ENCODE measurements around the gene C1orf198.

C1orf198 gene

DNA sequence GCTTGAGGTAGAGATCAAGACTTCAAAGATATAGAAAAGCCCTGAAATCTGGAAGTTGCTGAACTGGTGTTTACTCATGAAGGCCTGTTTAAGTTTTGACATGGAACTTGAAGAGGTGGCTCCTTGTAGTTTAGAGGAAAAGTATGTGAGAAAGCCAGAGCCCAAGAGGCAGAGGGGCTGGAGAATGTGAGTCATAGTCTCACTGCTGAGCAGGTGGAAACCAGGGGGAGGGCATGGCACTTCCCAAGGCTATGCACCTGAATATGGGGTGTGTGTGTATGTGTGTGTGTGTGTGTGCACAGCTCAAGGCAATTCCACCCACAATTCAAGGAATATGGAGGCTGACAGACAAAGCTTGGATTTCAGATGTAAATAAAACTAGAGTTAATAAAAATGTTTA, 46.8 kb upstream of the C1orf198 start:
- Histone ChIP-seq H3K9me2 (replicated peaks; ENCODE audit: control insufficient read depth, low read length) (no peaks in the 10 kb centered on the region), H3K36me3 (ENCODE audit: control insufficient read depth, low read length) (peaks cover 76% of the 10 kb centered on the region), H3K4me3 (ENCODE audit: low read length) (no peak overlapping the region), H3K79me2 (ENCODE audit: control insufficient read depth, low read length) (no peaks in the 10 kb centered on the region), H3K4me1 (ENCODE audit: control insufficient read depth, low read length) (no peaks in the 10 kb centered on the region), H4K20me1 (ENCODE audit: control insufficient read depth, insufficient read depth, low read depth, low read length) (no peaks in the 10 kb centered on the region), H3F3A (ENCODE audit: control insufficient read depth, insufficient read depth) (no peaks in the 10 kb centered on the region), H3K9me3 (ENCODE audit: control insufficient read depth, insufficient read depth, low read length) (no peaks in the 10 kb centered on the region), H3K27me3 (ENCODE audit: control insufficient read depth, low read length) (no peaks in the 10 kb centered on the region), H3K4me2 (ENCODE audit: low read length) (no peak overlapping the region), H3K27ac (ENCODE audit: low read depth, low read length) (no peak overlapping the region)
- TF ChIP-seq EZH2phosphoT487 (IDR thresholded peaks at IDR 0.05; ENCODE audit: borderline replicate concordance, low read length) = no peak
- TF ChIP-seq, protein P1, sequence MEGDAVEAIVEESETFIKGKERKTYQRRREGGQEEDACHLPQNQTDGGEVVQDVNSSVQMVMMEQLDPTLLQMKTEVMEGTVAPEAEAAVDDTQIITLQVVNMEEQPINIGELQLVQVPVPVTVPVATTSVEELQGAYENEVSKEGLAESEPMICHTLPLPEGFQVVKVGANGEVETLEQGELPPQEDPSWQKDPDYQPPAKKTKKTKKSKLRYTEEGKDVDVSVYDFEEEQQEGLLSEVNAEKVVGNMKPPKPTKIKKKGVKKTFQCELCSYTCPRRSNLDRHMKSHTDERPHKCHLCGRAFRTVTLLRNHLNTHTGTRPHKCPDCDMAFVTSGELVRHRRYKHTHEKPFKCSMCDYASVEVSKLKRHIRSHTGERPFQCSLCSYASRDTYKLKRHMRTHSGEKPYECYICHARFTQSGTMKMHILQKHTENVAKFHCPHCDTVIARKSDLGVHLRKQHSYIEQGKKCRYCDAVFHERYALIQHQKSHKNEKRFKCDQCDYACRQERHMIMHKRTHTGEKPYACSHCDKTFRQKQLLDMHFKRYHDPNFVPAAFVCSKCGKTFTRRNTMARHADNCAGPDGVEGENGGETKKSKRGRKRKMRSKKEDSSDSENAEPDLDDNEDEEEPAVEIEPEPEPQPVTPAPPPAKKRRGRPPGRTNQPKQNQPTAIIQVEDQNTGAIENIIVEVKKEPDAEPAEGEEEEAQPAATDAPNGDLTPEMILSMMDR (IDR thresholded peaks at IDR 0.05; ENCODE audit: low read depth, low read length, poor library complexity, severe bottlenecking) = no peak

DNA sequence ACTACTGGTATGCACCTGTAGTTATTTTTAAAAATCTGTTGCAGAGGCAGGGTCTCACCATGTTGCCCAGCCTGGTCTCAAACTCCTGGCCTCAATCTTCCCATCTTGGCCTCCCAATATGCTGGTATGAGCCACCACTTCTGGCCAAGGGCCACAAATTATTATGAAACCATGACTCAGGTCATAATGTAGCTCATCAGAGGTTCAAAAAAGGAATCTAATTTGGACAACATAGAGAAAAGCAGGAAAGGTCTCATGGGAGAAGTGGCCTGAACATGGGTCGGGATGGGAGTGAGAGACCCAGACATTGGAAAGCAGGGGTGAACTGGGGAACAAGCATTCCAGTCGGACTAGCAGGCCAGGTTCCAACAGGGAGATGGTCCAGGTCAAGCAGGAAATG, 45.2 kb upstream of the C1orf198 start:
- Histone ChIP-seq H3K4me2 (ENCODE audit: low read length) (no peak overlapping the region), H3K79me2 (ENCODE audit: control insufficient read depth, low read length) (no peaks in the 10 kb centered on the region), H3K9me3 (ENCODE audit: control insufficient read depth, insufficient read depth, low read length) (no peaks in the 10 kb centered on the region), H3K4me1 (ENCODE audit: control insufficient read depth, low read length) (no peaks in the 10 kb centered on the region), H3F3A (ENCODE audit: control insufficient read depth, insufficient read depth) (no peaks in the 10 kb centered on the region), H3K27me3 (ENCODE audit: control insufficient read depth, low read length) (no peaks in the 10 kb centered on the region), H3K9me2 (replicated peaks; ENCODE audit: control insufficient read depth, low read length) (no peaks in the 10 kb centered on the region), H4K20me1 (ENCODE audit: control insufficient read depth, insufficient read depth, low read depth, low read length) (no peaks in the 10 kb centered on the region), H3K27ac (ENCODE audit: low read depth, low read length) (no peak overlapping the region), H3K4me3 (ENCODE audit: low read length) (no peak overlapping the region), H3K36me3 (ENCODE audit: control insufficient read depth, low read length) (peaks cover 70% of the 10 kb centered on the region)
- no peak for TF ChIP-seq EZH2phosphoT487 (IDR thresholded peaks at IDR 0.05; ENCODE audit: borderline replicate concordance, low read length)
- TF ChIP-seq, protein P1 (IDR thresholded peaks at IDR 0.05; ENCODE audit: low read depth, low read length, poor library complexity, severe bottlenecking) = no peak

- no peaks in the 10 kb centered on the region for H3K27me3 ChIP-seq (ENCODE audit: control insufficient read depth, low read length)
- no peaks in the 10 kb centered on the region for H4K20me1 ChIP-seq (ENCODE audit: control insufficient read depth, insufficient read depth, low read depth, low read length)
- no peak overlapping the region for H3K4me2 ChIP-seq (ENCODE audit: low read length)
- TF ChIP-seq, protein P1 (IDR thresholded peaks at IDR 0.05; ENCODE audit: low read depth, low read length, poor library complexity, severe bottlenecking) = no peak
- no peak for TF ChIP-seq EZH2phosphoT487 (IDR thresholded peaks at IDR 0.05; ENCODE audit: borderline replicate concordance, low read length)
- H3K79me2 ChIP-seq (ENCODE audit: control insufficient read depth, low read length) = no peaks in the 10 kb centered on the region
- H3K4me3 ChIP-seq (ENCODE audit: low read length) = no peak overlapping the region
- H3K27ac ChIP-seq (ENCODE audit: low read depth, low read length) = no peak overlapping the region
- H3K4me1 ChIP-seq (ENCODE audit: control insufficient read depth, low read length) = no peaks in the 10 kb centered on the region
- peaks cover 65% of the 10 kb centered on the region for H3K36me3 ChIP-seq (ENCODE audit: control insufficient read depth, low read length)
- no peaks in the 10 kb centered on the region for H3K9me3 ChIP-seq (ENCODE audit: control insufficient read depth, insufficient read depth, low read length)
- H3F3A ChIP-seq (ENCODE audit: control insufficient read depth, insufficient read depth) = no peaks in the 10 kb centered on the region
- H3K9me2 ChIP-seq (replicated peaks; ENCODE audit: control insufficient read depth, low read length) = no peaks in the 10 kb centered on the region
Measured at GRCh38 chr1:230910755-230911117, 42.4 kb upstream of the C1orf198 start.
